Measurements from ENCODE around the gene TCF12.

Gene TCF12

GRCh38 chr15:57324944-57325679 is 406.7 kb downstream of the TCF12 start:
- no peak for TF ChIP-seq CTCF (IDR thresholded peaks at IDR 0.05; ENCODE audit: low read depth, low read length, missing control alignments)

GRCh38 chr15:57326196-57326595 is 407.8 kb downstream of the TCF12 start:
- no peak for DNase-seq (ENCODE audit: extremely low read depth, low read depth)
- no peak overlapping the region for H3K4me3 ChIP-seq (replicated peaks; ENCODE audit: low read depth, low read length)
- no peak for TF ChIP-seq CTCF (IDR thresholded peaks at IDR 0.05; ENCODE audit: low read depth, low read length, missing control alignments)

More at GRCh38 chr15:57324944-57325679, 406.7 kb downstream of the TCF12 start:
- no peak for DNase-seq (ENCODE audit: extremely low read depth, low read depth)
- no peak overlapping the region for H3K4me3 ChIP-seq (replicated peaks; ENCODE audit: low read depth, low read length)

- DNase-seq (ENCODE audit: extremely low read depth, low read depth) = peak; percentile 38
- H3K4me3 ChIP-seq (replicated peaks; ENCODE audit: low read depth, low read length) = no peak overlapping the region
- TF ChIP-seq CTCF (IDR thresholded peaks at IDR 0.05; ENCODE audit: low read depth, low read length, missing control alignments) = no peak
Observed at GRCh38 chr15:57327985-57328471, 409.6 kb downstream of the TCF12 start.

GRCh38 chr15:57328479-57328878 is 410.0 kb downstream of the TCF12 start:
- DNase-seq (ENCODE audit: extremely low read depth, low read depth) = no peak
- H3K4me3 ChIP-seq (replicated peaks; ENCODE audit: low read depth, low read length) = no peak overlapping the region
- TF ChIP-seq CTCF (IDR thresholded peaks at IDR 0.05; ENCODE audit: low read depth, low read length, missing control alignments) = no peak

GRCh38 chr15:57328897-57329296 is 410.5 kb downstream of the TCF12 start:
- no peak overlapping the region for H3K4me3 ChIP-seq (replicated peaks; ENCODE audit: low read depth, low read length)
- no peak for TF ChIP-seq CTCF (IDR thresholded peaks at IDR 0.05; ENCODE audit: low read depth, low read length, missing control alignments)
- no peak for DNase-seq (ENCODE audit: extremely low read depth, low read depth)

GRCh38 chr15:57329582-57330367 is 411.3 kb downstream of the TCF12 start:
- DNase-seq (ENCODE audit: extremely low read depth, low read depth) = no peak
- no peak for TF ChIP-seq CTCF (IDR thresholded peaks at IDR 0.05; ENCODE audit: low read depth, low read length, missing control alignments)
- no peak overlapping the region for H3K4me3 ChIP-seq (replicated peaks; ENCODE audit: low read depth, low read length)

Data from HFF-Myc (cell line).